Measurements from ENCODE around the gene FHIT. TPM values are rescaled to one million over a fixed set of nuclear protein-coding genes. Genes with fewer than 3 reads are reported as not detected.
A peak's percentile ranks its signal among the peaks of the same experiment; 100 is the strongest.

Gene FHIT
- polyA plus RNA-seq (ENCODE audit: insufficient read length in 3 of 3) = 10 to 100 TPM; 25.7 to 31.0 (median 25.7) TPM
- long read RNA-seq, donor 1, partial matches to known transcripts = 5 of 5 reads
- long read RNA-seq, donor 1, other reads (novel, unspliced or antisense) = 0 of 5 reads
- long read RNA-seq, donor 2 = 0 reads
- long read RNA-seq, donor 3, partial matches to known transcripts = 6 of 7 reads
- long read RNA-seq, donor 3, other reads (novel, unspliced or antisense) = 0 of 7 reads
- long read RNA-seq, donor 4 = 0 reads
- long read RNA-seq, donor 5 = 0 reads
- long read RNA-seq, donor 6, partial matches to known transcripts = 12 of 12 reads
- long read RNA-seq, donor 6, other reads (novel, unspliced or antisense) = 0 of 12 reads
- long read RNA-seq, donor 7, partial matches to known transcripts = 6 of 6 reads
- long read RNA-seq, donor 7, other reads (novel, unspliced or antisense) = 0 of 6 reads
- long read RNA-seq, donor 8, partial matches to known transcripts = 17 of 17 reads
- long read RNA-seq, donor 8, other reads (novel, unspliced or antisense) = 0 of 17 reads
- long read RNA-seq, donor 9 = 0 reads
- long read RNA-seq, donor 10, partial matches to known transcripts = 6 of 6 reads
- long read RNA-seq, donor 10, other reads (novel, unspliced or antisense) = 0 of 6 reads
- long read RNA-seq, donor 11, partial matches to known transcripts = 6 of 6 reads
- long read RNA-seq, donor 11, other reads (novel, unspliced or antisense) = 0 of 6 reads
- long read RNA-seq, donor 12 = 0 reads
- long read RNA-seq, donor 13, partial matches to known transcripts = 7 of 7 reads
- long read RNA-seq, donor 13, other reads (novel, unspliced or antisense) = 0 of 7 reads
- long read RNA-seq, donor 14, partial matches to known transcripts = 5 of 5 reads
- long read RNA-seq, donor 14, other reads (novel, unspliced or antisense) = 0 of 5 reads
- long read RNA-seq, donor 15 = 0 reads
- long read RNA-seq, donor 16, partial matches to known transcripts = 19 of 19 reads
- long read RNA-seq, donor 16, other reads (novel, unspliced or antisense) = 0 of 19 reads

GRCh38 chr3:61251174-61251972, at the start of gene FHIT:
Gene FHIT, minus strand, starts transcription at chr3:61251452.
- DNase-seq (ENCODE audit: extremely low read depth in 1 of 11, low read depth in 9 of 11, low spot score in 4 of 11) = peak; percentile 85 to 97 (median 93)

- DNase-seq (ENCODE audit: extremely low read depth in 1 of 11, low read depth in 9 of 11, low spot score in 4 of 11) = no peak
Observed at GRCh38 chr3:61300786-61301185, 49.5 kb upstream of the FHIT start.

GRCh38 chr3:61300006-61300380, 48.7 kb upstream of the FHIT start:
- DNase-seq (ENCODE audit: extremely low read depth in 1 of 11, low read depth in 9 of 11, low spot score in 4 of 11) = no peak

GRCh38 chr3:61299343-61300005, 48.2 kb upstream of the FHIT start:
- peak in 1 of 11 donors; percentile 23 for DNase-seq (ENCODE audit: extremely low read depth in 1 of 11, low read depth in 9 of 11, low spot score in 4 of 11)

GRCh38 chr3:61297821-61298220, 46.6 kb upstream of the FHIT start:
- DNase-seq (ENCODE audit: extremely low read depth in 1 of 11, low read depth in 9 of 11, low spot score in 4 of 11) = no peak

- no peak for DNase-seq (ENCODE audit: extremely low read depth in 1 of 11, low read depth in 9 of 11, low spot score in 4 of 11)
Observed at GRCh38 chr3:61288446-61288845, 37.2 kb upstream of the FHIT start.

- DNase-seq (ENCODE audit: extremely low read depth in 1 of 11, low read depth in 9 of 11, low spot score in 4 of 11) = no peak
Observed at GRCh38 chr3:61283876-61284275, 32.6 kb upstream of the FHIT start.

- DNase-seq (ENCODE audit: extremely low read depth in 1 of 11, low read depth in 9 of 11, low spot score in 4 of 11) = no peak
Observed at GRCh38 chr3:61278713-61279112, 27.5 kb upstream of the FHIT start.

- no peak for DNase-seq (ENCODE audit: extremely low read depth in 1 of 11, low read depth in 9 of 11, low spot score in 4 of 11)
Observed at GRCh38 chr3:61277411-61277810, 26.2 kb upstream of the FHIT start.

GRCh38 chr3:61269435-61269834, 18.2 kb upstream of the FHIT start:
- DNase-seq (ENCODE audit: extremely low read depth in 1 of 11, low read depth in 9 of 11, low spot score in 4 of 11) = no peak

- no peak for DNase-seq (ENCODE audit: extremely low read depth in 1 of 11, low read depth in 9 of 11, low spot score in 4 of 11)
Observed at GRCh38 chr3:61268644-61269043, 17.4 kb upstream of the FHIT start.

- DNase-seq (ENCODE audit: extremely low read depth in 1 of 11, low read depth in 9 of 11, low spot score in 4 of 11) = no peak
Observed at GRCh38 chr3:61264281-61264680, 13.0 kb upstream of the FHIT start.

GRCh38 chr3:61257148-61257547, 5.9 kb upstream of the FHIT start:
- no peak for DNase-seq (ENCODE audit: extremely low read depth in 1 of 11, low read depth in 9 of 11, low spot score in 4 of 11)

GRCh38 chr3:61253756-61254155, 2.5 kb upstream of the FHIT start:
- DNase-seq (ENCODE audit: extremely low read depth in 1 of 11, low read depth in 9 of 11, low spot score in 4 of 11) = no peak

- DNase-seq (ENCODE audit: extremely low read depth in 1 of 11, low read depth in 9 of 11, low spot score in 4 of 11) = no peak
Observed at GRCh38 chr3:61252836-61253235, 1.6 kb upstream of the FHIT start.

- peak in 3 of 11 donors; percentile 9 to 24 (median 22) for DNase-seq (ENCODE audit: extremely low read depth in 1 of 11, low read depth in 9 of 11, low spot score in 4 of 11)
Observed at GRCh38 chr3:61250784-61251173, 473 bp downstream of the FHIT start.

- DNase-seq (ENCODE audit: extremely low read depth in 1 of 11, low read depth in 9 of 11, low spot score in 4 of 11) = no peak
Observed at GRCh38 chr3:61248496-61248895, 2.8 kb downstream of the FHIT start.

GRCh38 chr3:61247191-61247590, 4.1 kb downstream of the FHIT start:
- DNase-seq (ENCODE audit: extremely low read depth in 1 of 11, low read depth in 9 of 11, low spot score in 4 of 11) = no peak

GRCh38 chr3:61239871-61240270, 11.4 kb downstream of the FHIT start:
- no peak for DNase-seq (ENCODE audit: extremely low read depth in 1 of 11, low read depth in 9 of 11, low spot score in 4 of 11)
